OCI-M2 (cell line): ENCODE results near the gene FAM163A.

ENCODE experiments used
- DNase-seq: peaks from one replicate; lab custom pipeline; 2025; ENCODE audit not compliant: unreplicated experiment; lab: John Stamatoyannopoulos, UW

Gene FAM163A

DNA sequence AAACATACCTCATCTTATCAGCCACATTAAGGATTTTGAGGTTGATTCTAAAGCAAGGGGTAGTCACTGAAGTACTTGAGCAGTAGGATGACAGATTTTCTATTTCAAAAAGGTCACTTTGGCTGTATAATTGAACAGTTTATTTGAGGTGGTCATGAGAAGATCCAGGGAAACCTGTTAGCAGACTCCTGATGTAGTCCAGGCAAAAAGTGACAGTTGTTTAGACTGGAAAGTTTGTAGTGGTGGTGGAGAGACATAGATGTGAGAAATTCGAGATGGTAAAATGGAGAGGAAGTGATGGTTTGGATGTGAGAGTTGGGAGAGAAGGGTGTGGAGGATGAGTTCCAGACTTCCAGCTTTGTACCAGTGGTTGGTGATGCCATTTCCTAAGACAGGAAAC lies 7.5 kb downstream of the FAM163A start:
- no peak for DNase-seq

DNA sequence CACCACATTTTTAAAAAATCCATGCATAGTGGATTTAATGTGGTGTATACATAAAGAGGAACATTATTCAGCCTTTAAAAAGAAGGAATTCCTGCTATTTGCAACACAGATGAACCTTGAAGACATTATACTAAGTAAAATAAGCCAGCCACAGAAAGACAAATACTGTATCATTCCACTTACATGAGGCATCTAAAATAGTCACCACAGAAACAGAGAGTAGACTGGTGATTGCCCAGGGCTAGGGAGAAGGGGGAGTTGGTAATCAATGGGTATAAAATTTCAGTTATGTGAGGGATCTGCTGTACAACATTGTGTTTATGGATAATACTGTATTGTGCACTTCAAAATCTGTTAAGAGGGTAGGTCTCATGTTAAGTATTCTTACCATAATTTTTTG lies 10.0 kb downstream of the FAM163A start:
- DNase-seq = no peak

DNA sequence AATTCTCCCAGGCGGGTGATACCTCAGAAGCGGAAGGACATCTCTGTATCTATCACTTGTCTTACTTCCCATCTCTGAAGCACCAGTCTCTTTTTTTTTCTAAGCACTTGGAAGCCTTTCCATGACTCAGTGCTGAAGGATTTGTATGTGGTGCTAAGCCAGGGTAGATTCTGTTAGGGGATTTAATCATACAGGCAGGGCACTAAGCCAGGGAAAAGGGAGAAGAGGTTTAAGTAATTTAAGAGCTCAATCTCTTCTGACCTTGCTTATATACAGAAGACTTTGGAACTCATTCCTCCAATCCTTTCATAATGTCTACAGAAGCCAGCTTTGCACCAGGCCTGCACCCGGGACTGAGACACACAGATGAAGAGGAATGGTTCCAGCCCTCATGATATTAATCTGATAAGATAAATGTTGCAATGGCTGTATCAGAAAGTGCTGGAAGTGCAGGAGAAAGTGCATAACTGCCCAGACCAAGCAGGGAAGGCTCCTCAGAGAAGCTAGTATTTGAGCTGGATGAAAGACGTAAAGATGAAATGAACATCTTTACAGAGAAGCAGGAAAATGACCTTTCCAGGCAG lies 11.0 kb downstream of the FAM163A start:
- DNase-seq = no peak

DNA sequence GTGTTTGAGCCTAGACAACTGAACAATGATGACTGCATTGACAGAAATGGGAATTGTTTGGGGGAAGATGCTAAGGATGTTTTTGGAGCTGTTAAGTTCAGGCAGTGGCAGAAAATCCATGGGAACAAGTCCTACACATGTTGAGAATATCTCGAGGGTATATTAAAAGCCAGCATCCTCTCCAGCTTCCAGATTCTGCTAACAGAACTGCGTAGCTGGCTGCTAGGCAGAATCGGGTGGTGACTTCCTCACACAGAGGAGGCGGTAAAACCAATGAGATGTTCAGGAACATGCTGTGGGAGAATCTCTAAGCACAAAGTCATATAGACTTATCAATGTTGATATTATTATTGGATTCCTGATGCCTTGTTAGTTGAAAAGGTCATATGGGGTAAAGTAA lies 14.8 kb downstream of the FAM163A start:
- no peak for DNase-seq

GRCh38 chr1:179760521-179760920 lies 17.4 kb downstream of the FAM163A start:
- no peak for DNase-seq

DNA sequence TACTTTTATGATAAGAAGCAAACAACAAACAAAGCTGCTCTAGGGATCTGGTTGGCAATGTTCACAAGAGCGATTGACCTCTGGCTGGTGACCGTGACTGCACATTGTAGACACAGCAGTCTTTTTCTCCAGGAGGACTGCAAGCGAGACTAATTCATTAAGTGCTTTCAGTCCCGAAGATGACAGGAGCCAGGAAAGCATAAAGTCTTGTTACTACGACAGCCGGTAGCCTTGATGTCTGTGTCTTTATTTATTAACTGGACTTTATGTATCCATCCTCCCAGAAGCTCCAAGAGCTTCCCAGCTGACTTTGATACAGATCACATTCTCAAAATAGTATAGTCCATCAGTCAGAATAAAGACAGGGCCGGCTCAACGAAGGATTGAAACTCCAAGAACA lies 18.2 kb downstream of the FAM163A start:
- DNase-seq = no peak

- no peak for DNase-seq
Measured at GRCh38 chr1:179761846-179762640, 19.0 kb downstream of the FAM163A start.

DNA sequence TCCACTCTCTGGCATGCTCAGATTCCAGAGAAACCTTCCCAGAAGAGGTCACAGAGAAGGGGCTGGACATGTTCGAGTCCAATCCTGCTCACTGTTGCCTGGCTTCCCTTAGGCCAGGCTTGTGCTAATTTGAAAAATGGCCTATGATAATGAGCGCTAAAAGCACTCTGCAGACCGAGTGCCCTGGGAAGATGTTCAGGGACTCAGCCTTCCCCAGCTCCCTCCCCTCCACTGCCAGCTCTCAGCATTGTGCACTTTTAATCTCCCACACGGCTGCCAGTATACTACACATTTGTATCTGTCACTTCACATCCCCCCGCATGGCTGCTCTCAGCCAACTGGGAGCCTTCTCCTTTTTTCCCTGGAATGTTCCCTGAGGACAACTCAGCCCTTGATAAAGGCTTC lies 24.1 kb downstream of the FAM163A start:
- no peak for DNase-seq

GRCh38 chr1:179767996-179768395 lies 24.9 kb downstream of the FAM163A start:
- no peak for DNase-seq

DNA sequence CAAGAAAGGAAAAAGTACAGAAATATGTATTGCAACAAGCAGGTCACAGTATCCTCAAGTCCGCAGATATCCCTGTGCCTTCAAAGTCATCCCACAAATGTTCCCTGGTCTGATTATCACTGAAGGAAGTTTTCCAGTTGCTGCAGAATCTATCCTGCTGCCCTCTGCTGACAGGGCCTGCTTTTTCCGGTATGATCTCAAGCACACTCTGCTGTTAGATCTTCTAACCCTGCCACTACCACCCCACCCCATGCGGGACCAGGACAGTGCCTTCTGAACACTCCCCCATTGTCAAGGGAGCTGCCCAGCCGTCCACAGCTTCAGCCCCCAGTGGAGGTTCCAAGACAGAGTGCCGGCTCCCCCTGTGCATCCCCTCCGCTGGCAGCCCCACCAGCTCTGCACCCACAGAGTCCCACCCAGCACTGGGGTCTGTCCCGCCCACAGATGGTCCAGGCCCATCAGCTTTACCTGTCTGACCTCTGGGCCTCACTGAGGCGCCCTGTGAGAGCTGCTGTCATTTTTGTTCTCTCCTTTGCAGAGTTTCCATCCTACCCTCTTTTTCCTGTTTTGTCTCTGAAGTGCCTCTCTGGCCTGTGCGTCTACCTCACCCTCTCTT lies 27.9 kb downstream of the FAM163A start:
- DNase-seq = no peak

DNA sequence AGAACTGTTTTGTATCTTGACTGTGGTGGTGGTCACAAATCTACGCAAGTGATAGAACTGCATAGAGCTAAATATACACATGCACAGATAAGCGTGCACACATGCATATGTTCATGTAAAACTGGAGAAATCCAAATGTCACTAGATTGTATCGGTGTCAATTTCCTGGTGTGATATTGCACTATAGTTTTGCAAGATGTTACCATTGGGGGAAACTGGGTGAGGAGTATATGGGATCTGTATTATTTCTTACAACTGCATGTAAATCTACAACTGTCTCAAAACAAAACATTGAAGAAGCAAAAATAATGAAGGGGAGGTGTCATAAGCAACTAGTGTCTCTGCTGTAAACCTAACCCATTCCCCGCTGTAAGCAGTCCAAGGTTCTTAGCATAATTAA lies 30.2 kb downstream of the FAM163A start:
- no peak for DNase-seq

GRCh38 chr1:179774000-179774399 lies 30.9 kb downstream of the FAM163A start:
- no peak for DNase-seq

- no peak for DNase-seq
Measured at GRCh38 chr1:179774566-179774965, 31.5 kb downstream of the FAM163A start.

- DNase-seq = no peak
Measured at GRCh38 chr1:179775009-179775408, 31.9 kb downstream of the FAM163A start.

GRCh38 chr1:179776831-179777230 lies 33.7 kb downstream of the FAM163A start:
- DNase-seq = no peak

GRCh38 chr1:179777731-179778130 lies 34.6 kb downstream of the FAM163A start:
- no peak for DNase-seq

- no peak for DNase-seq
Measured at GRCh38 chr1:179779645-179780272, 36.7 kb downstream of the FAM163A start.

DNA sequence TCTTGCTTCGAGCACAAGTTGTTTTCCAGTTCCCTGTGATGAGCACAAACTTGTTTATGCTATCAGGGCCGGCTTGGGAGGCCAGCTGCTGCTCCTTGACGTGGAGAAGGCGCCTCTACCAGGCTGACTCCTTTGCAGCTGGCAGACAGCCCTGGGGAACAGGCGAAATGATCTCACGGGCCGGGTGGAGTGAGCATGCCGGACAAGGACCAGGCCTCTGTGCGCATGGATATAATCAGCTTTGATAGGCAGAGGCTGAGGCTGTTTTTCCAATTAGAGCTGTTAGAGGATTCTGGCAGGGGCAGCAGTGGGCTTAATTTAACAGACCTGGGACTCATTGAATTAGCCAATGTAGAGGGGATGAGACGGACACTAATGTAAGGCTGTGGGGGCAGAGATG lies 38.9 kb downstream of the FAM163A start:
- no peak for DNase-seq

DNA sequence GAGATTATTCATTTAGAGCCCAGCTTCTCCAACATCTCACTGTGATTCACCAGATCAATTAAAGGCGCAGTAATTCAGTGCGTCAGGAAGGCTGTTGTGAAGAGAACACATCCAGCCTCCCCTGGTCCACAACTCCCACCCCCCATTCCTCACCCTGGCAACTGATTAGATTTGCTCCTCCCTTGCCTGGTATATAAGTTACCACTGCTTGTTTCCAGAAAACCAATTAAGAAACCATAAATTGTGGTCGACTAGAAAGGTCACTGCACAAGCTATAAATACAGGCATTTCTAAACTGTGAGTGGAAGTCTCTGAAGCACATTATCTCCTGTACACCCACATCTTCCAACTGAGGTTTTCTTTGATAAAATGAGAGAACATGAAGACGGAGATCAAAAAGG lies 41.9 kb downstream of the FAM163A start:
- no peak for DNase-seq

DNA sequence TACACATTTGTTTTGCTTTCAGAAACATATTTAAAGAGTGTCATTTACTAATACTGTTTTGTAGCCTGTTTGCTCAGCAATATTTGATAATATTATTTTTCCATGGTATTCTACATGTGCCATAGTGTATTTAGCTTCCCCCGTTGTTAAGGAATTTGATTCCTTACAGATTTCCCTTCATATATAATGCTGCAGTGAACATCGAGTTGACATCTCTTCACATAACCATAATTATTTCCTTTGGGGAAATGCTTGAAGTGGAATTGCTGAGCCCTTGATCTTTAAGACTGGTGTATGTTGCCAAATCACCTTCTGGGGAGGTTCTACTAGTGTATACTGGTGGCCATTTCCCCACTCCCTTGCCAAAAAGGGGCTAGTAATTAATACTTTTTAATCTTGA lies 42.6 kb downstream of the FAM163A start:
- no peak for DNase-seq

DNA sequence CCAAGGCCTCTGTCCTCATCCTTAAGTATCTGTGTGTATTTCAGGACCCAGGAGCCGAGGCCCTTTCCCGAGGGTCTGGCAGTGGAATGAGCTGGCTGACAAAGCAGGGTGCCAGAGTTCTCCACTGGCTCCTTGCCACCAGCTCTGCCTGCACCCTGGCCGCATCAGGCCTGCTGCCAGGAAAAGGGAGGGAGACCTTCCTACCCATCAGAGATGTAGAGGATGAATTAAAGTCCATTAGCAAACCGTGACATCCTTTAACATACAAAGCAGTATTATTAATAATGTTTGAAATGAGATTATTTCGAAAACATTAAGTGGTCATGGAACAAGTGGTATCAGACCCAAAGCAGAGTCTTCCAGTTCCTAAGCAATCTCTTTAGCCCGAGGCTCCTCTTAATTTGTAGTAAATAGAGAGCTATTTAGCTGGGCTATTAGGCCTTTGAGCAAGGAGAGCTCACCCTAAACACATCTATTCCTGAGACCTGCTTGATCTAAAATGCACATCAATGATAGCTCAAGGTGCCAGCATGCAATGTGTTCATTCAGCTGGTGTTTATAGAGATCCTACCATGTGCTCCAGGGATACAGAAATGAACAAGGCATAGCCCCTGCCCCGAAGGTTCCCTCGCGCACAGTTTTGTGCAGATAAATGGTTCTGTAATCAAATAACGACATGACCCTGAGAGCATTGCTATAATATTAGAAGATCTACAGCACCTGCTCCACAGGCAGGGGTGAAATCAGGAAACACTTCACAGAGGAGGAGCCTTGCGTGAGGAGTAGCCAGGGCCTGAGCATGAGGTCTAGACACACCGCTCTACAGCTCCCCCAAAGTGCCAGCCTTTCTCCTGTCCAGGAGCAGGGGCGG lies 44.0 kb downstream of the FAM163A start:
- DNase-seq = no peak
